ENCODE results near the gene SAXO2.

DNA sequence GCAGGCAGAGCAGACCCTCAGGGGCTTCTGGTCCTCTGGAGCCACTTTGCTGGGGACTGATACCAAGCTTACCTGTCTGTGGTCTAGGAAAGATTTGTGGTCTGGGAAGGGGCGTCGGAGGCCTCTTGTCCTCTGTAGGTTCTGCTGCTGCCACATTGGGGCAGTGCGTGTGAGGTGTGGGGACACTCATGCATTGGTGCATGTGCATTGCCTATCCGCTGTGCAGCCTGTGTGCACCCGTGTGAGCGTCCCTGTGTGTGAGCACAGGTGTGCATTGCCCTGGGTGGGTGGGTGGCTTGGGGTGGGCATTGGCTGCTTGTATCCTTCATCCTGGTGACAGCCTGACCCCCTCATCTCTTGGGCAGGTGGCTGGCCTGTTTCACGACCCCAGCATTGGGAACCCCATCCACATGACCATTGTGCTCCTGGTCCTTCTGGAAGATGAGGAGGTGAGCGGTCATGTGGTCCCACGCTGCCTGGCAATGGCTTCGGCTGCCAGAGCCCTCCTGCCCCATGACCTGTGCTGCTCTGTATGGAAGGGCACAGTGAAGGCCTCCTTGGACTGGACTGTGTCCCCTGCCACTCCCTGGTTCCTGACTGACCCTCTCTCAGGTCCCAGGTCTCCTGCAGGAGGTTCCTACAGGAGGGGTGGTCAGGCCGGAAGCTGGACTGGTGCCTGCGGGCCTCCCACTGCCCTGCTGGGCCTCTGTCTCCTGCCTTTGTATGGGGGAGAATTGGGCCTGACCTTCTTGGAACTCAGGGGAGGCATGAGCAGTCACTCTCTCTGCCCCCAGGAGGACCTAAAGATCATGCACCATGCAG, 41.5 kb downstream of the SAXO2 start:
- no peak for TF ChIP-seq ESRRG (CRISPR knock-in tag; IDR thresholded peaks at IDR 0.05)
- no peak for TF ChIP-seq TCF4 (CRISPR knock-in tag; IDR thresholded peaks at IDR 0.05; ENCODE audit: borderline replicate concordance)
- TF ChIP-seq RARB (CRISPR knock-in tag; IDR thresholded peaks at IDR 0.05), result no peak
- no peak for TF ChIP-seq ZNF70 (CRISPR knock-in tag; IDR thresholded peaks at IDR 0.05)
- no peak for TF ChIP-seq BACH2 (CRISPR knock-in tag; IDR thresholded peaks at IDR 0.05; ENCODE audit: borderline replicate concordance)
- TF ChIP-seq PPARA (CRISPR knock-in tag; IDR thresholded peaks at IDR 0.05; ENCODE audit: borderline replicate concordance), result no peak
- TF ChIP-seq, protein P1, sequence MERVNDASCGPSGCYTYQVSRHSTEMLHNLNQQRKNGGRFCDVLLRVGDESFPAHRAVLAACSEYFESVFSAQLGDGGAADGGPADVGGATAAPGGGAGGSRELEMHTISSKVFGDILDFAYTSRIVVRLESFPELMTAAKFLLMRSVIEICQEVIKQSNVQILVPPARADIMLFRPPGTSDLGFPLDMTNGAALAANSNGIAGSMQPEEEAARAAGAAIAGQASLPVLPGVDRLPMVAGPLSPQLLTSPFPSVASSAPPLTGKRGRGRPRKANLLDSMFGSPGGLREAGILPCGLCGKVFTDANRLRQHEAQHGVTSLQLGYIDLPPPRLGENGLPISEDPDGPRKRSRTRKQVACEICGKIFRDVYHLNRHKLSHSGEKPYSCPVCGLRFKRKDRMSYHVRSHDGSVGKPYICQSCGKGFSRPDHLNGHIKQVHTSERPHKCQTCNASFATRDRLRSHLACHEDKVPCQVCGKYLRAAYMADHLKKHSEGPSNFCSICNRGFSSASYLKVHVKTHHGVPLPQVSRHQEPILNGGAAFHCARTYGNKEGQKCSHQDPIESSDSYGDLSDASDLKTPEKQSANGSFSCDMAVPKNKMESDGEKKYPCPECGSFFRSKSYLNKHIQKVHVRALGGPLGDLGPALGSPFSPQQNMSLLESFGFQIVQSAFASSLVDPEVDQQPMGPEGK (CRISPR knock-in tag; IDR thresholded peaks at IDR 0.05; ENCODE audit: borderline replicate concordance), result no peak
- TF ChIP-seq, protein P2, sequence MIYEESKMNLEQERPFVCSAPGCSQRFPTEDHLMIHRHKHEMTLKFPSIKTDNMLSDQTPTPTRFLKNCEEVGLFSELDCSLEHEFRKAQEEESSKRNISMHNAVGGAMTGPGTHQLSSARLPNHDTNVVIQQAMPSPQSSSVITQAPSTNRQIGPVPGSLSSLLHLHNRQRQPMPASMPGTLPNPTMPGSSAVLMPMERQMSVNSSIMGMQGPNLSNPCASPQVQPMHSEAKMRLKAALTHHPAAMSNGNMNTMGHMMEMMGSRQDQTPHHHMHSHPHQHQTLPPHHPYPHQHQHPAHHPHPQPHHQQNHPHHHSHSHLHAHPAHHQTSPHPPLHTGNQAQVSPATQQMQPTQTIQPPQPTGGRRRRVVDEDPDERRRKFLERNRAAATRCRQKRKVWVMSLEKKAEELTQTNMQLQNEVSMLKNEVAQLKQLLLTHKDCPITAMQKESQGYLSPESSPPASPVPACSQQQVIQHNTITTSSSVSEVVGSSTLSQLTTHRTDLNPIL (CRISPR knock-in tag; IDR thresholded peaks at IDR 0.05; ENCODE audit: low read depth), result no peak

Measured in SK-N-SH treated with all-trans-retinoic acid at 6 μM for 48 hours (cell line).